Fibroblast of villous mesenchyme (primary cell): ENCODE data around the gene TXNDC16. TPM values are rescaled to one million over a fixed set of nuclear protein-coding genes. Genes with fewer than 3 reads are reported as not detected.
A peak's percentile ranks its signal among the peaks of the same experiment; 100 is the strongest.

Experiments used
- DNase-seq: peaks from one replicate; pipeline ENCODE4 v3.0.0-alpha.2; 2010; ENCODE audit warnings: low read depth
- H3K4me3 ChIP-seq: 2 replicates; pipeline ENCODE4 v1.5.1; 2011; ENCODE audit warnings: low read depth, mild to moderate bottlenecking, low read length
- CTCF ChIP-seq: IDR thresholded peaks from 2 replicates; pipeline ENCODE4 v1.5.1; 2012; ENCODE audit warnings: low read depth, mild to moderate bottlenecking, low read length; ENCODE audit not compliant: insufficient read depth
- total RNA-seq: library from RNA; depleted of rRNA; stranded (reverse); fragments of >200 nt; gene quantifications from 2 replicates; pipeline ENCODE4 v1.2.3, GENCODE V29; 2012

TXNDC16 gene
- total RNA-seq, 1 donor, result 3.0 TPM

GRCh38 chr14:52442166-52442565 is 110.1 kb downstream of the TXNDC16 start:
- H3K4me3 ChIP-seq, result no peak overlapping the region
- TF ChIP-seq CTCF, result no peak
- no peak for DNase-seq

- no peak overlapping the region for H3K4me3 ChIP-seq
- no peak for DNase-seq
- TF ChIP-seq CTCF, result no peak
These were observed 112.8 kb downstream of the TXNDC16 start for GRCh38 chr14:52439476-52439875.

- DNase-seq, result no peak
- TF ChIP-seq CTCF, result no peak
- H3K4me3 ChIP-seq, result no peak overlapping the region
These were observed 117.3 kb downstream of the TXNDC16 start for GRCh38 chr14:52434955-52435354.

DNA sequence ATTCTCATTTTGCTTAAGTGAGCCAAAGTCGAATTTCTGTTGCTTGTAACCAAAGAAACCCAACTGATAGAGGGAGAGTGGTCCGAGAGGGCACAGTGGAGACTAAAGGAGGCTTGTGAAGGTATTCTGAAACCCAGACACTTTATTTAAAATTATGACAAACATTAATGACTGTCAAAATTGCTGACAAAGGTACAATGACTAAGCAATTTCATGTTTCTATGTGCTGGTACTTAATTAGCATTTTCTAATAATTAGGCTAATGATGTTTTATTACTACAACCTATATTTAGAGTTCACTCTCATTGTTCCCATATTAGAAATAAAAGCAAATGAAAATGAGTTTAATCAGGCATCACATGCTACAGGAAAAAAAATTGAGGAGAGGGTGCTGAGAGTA is 121.8 kb downstream of the TXNDC16 start:
- no peak for DNase-seq

DNA sequence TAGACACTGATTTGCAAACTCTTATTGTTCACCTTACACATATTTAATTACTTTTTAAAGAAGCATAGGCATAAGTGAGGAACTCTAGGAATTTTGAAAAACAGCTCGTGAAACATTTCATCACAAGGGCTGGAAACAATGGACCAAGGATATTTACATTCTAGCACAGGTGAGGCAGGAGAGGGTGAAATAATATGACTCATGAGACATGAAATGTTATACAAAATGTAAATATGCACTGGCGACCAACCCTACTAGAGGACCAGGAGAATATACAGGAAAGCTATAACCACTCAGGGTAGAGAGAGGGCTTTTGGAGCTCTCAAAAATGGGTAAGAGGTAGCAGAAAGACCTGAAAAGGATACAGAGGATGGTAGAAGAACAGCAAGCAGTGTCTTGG is 122.9 kb downstream of the TXNDC16 start:
- TF ChIP-seq CTCF, result no peak
- DNase-seq, result no peak
- H3K4me3 ChIP-seq, result no peak overlapping the region

More for the DNA sequence above, 121.8 kb downstream of the TXNDC16 start:
- H3K4me3 ChIP-seq, result no peak overlapping the region
- TF ChIP-seq CTCF, result no peak

- no peak overlapping the region for H3K4me3 ChIP-seq
- no peak for DNase-seq
- no peak for TF ChIP-seq CTCF
These were observed 124.8 kb downstream of the TXNDC16 start for GRCh38 chr14:52427460-52427859.

DNA sequence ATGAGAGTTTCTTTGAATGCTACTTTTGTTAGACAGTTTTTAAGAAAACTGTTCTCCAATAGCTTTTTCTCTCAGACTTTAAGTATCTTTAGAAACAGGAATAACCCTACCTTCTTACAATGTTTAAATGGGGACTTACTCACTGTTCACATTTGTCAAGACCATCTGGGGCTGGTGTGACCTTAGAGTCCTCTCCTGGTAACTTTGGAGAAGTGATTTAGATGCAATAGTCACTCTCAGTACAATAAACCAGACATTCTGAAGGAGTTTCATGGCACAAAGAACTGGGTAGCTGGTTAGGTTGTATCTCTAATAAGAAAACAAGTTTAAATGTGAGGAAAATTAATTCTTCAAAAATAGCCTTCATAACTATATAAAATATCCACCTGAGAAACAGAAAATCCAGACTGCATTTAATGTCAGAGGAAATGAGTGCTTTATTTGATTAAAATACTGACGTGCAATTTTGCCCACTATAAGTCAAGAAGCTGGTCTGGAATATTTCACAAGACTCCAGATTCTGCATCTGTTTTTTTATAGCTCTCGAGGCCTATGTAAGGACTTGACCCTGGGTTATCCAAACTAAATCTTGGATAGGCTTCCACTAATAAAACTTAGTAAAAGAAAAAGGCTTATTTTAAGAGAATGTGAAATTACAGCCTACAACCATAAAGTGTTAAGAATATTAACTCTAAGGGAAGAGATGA is 129.5 kb downstream of the TXNDC16 start:
- no peak for TF ChIP-seq CTCF
- no peak overlapping the region for H3K4me3 ChIP-seq
- DNase-seq, result peak; percentile 96
